Measurements from ENCODE around the gene ECM2.

Gene ECM2

DNA sequence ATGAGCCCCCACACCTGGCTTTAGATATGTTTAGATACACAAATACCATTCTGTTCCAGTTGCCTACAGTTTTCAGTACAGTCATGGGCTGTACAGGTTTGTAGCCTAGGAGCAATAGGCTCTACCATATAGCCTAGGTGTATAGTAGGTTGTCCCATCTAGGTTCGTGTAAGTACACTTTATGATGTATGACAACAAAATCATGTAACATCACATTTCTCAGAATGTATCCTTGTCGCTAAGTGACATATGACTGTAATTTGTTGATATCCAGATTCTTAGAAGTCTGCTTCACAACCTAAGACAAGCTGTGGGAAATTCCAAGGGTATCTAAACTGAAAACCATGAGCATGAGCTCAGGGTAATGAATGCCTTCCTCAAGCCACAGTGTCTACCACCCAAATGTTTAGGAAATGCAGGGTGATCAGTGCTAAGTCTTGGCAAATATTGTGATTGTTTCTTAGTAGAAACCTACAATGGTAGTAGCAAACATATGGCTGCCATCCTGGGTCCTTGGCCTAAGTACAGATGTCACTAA is 8.4 kb downstream of the ECM2 start:
- no peak for DNase-seq

DNA sequence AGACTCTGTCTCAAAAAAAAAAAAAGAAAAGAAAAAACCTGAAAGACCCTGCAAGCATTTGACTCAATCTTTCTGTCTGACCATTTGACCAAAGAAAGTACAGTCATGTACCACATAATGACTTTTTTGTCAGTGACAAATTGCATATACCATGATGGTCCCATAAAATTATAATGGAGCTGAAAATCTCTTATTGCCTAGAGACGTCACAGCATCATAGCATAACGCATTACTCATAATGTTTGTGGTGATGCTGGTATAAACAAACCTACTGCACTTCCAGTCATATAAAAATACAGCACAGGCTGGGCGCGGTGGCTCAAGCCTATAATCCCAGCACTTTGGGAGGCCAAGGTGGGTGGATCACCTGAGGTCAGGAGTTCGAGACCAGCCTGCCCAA is 10.5 kb downstream of the ECM2 start:
- DNase-seq = peak; percentile 11

DNA sequence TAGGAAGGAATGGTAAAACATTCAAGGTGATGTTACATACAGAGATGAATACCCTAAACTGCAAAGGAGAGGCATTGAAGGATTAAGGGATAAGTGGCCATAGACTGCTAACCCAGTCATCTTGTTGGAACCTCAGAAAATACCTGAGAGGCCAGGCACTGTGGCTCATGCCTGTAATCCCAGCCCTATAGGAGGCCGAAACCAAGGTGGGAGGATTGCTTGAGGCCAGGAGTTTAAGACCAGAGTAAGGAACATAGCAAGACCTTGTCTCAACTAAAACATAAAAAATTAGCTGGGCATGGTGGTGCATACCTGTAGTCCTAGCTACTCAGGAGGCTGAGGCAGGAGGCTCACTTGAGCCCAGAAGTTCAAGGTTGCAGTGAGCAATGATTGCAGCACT is 10.9 kb downstream of the ECM2 start:
- DNase-seq = no peak

DNA sequence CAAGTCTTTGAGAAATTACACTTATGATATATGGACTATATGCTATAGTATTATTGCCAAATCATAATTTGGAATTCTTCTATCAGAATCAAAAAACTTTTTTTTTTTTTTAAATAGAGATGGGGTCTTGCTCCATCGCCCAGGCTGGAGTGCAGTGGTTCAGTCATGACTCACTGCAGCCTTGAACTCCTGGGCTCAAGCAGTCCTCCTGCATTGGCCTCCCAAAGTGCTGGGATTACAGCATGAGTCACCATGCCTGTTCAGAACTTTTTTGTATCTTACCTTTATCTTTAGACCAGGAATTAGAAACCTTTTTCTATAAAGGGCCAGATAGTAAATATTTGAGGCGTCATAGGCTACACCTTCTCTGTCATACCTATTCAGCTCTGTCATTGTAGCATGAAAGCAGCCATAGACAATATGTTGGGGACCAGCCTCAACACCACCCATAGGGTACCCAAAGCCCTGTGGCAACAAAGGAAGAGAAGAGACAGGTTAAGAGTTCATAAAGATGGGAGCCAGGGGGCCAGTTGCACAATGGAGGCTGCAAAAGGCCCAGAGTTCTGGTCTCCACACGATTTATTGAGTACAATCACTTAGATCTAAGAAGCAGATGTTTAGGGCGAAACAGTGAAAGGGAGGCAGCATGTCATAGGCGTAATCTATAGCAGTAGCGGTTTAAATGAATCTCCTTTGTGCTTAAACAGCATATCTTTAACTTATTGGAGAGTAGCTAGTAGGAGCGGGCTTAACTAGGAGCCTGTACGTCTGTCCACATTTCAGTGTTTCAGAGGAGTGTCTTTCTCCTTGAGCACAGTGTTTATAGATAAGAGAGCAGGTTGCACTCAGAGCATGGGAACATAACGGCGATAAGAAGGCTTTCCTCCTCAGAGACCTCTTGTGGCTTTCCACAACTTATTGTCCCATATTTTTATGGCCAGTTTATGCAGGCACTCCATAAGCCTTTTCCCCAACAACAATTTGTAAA is 12.5 kb downstream of the ECM2 start:
- DNase-seq = no peak

DNA sequence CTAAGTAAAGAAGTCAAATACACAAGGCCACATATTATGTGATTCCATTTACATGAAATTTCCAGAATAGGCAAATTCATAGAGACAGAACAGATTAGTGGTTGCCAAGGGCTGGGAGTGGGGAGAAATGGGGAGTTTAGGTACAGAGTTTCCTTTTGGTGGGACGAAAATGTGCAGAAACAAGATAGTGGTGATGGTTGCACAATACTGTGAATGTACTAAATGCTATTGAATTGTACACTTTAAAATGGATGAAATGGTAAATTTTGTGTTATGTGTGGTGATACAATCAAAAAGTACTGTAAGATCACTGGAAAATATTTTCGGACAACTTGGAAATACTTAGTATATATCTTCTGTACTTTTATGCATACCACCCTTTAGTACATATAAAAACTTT is 15.0 kb downstream of the ECM2 start:
- no peak for DNase-seq

DNA sequence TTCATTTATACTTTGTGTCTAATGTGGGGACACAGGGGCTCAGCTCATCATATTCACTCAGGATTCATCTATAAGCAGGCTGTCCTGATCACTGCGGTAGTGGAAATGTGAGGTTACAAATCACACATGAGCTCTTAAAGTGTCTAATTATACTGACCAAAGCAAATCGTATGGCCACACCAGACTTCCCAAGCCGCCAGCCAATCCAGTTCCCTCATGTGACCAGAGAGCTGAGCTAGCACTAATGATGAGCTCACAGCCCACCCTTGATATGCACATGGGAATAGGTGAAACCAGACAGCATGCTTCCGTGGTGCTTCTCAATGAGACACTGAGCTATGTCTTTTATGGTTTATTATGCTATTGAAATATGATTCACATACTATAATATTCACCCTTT is 17.6 kb downstream of the ECM2 start:
- DNase-seq = no peak

DNA sequence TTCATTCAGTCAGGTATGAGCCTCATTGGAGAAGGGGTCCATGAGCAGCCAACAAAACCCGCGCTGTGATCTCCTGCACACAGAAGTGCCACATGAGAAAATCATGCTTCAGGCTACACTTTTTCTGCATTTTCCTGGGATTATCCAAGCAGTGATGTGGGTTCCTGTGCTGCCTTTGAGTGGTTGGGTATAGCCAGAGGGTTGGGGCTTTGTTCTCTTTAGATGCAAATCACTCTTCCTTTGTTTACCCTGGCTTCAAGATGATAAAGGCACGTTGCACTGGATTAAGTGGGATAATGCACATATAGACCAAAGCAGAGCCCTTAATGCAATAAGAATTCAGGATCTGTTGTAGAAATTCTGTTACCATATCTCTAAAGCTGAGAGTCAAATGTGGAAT is 18.7 kb downstream of the ECM2 start:
- no peak for DNase-seq

DNA sequence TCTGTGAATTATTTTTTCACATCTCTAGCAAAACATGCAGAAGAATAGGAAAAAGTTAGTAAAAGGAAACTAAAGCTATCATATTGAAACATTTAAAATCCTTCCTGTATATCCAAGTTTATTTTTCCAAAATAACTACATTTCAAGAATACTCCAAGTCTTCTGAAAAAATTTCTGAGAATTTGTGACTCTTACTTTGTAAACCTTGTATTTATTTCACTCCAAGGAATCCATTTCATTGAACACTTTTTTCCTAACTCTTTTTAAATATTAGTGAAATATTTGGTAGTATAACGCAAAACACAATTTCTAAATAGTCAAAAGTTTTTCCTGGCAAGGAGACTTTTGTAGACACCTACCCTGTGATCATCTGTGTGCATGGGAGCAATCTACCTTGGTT is 19.3 kb downstream of the ECM2 start:
- DNase-seq = no peak

DNA sequence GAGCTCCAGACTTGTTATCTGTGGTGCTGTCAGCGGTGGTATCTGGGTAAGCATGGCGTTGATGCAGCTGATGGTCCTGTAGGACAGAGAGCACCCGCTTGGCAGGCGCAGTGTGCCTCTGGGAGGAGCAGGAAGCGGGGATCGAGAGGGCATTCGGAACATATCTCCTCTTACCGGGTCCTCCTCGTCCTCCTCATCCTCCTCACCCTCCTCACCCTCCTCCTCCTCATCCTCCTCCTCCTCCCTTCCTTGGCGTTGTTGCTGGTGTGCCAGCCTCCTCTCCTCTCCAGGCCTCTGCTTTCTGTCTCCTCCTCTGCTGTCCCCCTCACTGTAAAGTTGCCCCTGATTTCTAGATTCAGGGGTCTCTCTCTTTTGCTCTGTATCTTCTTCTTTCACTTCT is 21.2 kb downstream of the ECM2 start:
- DNase-seq = no peak

DNA sequence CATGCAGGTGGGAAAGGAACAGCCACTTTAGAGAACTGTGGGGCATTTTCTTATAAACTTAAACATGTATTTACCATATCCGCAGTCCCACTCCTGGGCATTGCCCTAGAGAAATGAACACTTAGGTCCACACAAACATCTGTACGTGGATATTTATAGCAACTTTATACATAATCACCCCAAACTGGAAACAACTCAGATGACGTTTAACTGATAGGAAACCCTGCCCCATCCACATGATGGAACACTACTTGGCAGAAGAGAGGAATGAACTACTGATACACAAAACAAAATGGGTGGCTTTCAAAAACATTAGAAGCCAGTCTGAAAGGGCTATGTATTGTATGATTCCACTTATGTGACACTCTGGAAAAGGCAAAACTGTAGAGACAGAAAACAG is 22.4 kb downstream of the ECM2 start:
- DNase-seq = no peak

DNA sequence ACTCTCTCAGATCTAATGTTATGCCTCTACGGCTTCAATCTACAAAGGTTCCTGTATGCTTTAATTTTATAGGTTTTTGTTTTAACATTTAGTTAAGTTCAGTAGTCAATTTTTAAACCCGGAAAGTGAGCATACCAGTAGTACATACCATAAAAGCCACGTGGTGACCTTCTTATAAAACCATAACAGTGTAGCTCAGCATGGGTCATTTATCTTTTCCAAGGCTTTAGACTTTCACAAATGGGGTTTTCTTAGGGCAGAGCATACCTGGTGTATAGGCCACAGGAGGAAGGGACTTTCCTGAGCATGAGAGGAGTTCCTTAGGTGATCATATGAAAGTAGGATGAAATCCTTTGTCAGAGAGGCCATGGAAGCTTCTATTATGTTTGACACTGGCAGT is 23.2 kb downstream of the ECM2 start:
- DNase-seq = no peak

DNA sequence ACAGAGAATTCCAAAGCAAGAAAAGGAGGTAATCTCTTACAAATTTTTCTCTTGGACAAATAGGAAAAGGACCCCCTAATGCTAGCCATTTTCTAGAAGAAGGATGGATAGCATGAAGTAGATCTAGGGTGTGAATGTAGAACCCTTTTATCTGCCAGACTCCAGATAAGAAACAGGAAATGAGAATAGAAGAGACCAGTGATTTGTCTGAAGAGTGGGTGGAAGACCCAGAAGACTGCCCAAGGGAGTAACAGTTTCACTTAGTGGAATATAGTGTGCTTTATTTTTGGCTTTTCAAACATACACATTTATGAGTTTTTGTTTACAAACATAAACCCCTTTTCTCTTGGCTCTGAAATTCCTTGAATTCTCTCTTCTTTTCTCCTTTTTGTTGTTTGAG is 25.0 kb downstream of the ECM2 start:
- no peak for DNase-seq

DNA sequence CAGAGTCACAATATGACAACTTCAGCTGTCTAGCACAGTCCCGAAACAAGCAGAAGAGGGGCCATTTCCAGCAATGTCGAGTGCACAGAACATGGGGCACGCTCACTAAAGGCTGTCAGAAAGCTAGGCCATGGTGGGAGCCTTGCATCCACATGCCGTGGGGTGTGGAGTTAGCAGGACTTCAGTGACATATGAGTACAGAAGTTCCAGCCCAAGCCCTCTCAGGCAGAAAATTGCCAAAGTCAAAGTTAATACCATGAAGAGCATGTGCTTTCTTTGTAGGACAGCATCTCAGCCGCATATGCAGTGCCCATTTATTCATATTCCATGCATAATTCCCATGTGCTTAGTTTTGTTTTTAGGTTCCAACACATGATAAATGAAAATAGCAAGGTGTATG is 26.7 kb downstream of the ECM2 start:
- DNase-seq = no peak

DNA sequence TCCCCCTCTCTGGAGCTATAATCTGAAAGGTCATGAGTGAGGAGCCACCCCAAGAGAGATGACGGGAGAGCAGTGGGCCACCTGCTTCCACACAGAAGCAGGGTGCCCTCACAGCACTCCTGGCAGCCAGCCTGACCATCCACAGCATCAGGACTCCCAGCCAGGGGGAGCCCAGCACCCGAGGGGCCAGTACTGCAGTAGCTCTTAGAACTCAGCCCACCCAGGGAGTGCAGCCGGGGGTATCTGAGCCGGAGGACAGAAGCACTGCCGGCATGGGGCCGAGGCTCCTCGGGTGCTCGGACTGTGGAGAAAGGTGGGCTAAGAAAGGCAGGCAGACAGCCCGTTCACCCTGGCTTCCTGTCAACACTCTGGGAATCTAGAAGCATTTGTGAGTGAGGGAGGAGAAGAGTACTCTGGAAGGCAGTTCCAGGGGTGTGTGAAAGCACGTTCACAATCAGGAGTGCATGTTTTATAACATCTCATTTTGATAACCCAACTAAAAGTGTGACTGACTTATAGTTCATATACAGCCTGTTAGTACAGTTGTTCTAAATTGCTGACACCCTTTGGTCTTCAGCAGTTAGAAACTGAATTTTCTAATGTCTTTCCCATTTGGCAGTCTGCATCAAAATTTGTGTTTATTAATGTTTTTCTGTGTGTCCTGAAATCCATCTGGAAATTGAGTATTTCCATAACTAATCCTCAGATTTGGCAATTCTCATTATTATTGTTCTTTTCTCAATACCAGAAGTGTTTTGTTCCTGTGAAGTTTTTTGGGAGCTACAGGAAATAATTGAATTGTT is 27.6 kb downstream of the ECM2 start:
- DNase-seq = no peak

DNA sequence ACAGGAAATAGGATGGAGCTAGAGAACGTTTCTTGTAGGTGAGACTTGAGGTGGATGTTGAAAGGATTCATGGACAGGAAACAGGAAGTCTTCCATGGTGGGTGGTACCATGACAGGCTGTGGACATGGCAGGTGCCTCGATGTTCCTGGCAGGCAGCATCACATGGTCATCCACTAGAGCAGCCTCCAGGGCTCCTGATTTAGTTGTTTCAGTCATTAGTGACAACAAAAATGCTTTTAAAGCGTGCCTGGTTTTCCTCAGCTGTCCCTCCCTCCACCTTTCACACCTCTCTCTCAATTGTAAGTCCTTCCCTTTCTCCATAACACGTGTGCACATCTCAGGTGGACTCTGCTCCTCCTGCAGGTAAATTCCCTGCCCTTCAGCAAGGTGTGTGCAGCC is 28.3 kb downstream of the ECM2 start:
- no peak for DNase-seq

DNA sequence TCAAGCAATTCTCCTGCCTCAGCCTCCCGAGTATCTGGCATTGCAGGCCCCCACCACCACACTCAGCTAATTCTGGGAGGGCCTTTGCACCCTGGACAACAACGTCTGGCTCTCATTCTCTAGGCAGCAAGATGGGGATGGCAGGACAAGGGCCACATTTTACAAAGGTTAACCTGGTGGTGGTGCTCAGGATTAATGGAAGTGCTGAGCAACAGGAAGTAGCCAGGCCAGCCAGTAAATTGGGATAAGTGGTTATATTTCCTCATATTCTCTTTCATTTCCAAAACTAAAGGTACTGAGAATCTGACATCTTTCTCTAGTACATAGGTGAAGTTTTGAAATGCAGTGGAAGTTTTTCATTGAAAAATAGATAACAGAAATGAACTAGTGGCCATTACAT is 28.8 kb downstream of the ECM2 start:
- no peak for DNase-seq

DNA sequence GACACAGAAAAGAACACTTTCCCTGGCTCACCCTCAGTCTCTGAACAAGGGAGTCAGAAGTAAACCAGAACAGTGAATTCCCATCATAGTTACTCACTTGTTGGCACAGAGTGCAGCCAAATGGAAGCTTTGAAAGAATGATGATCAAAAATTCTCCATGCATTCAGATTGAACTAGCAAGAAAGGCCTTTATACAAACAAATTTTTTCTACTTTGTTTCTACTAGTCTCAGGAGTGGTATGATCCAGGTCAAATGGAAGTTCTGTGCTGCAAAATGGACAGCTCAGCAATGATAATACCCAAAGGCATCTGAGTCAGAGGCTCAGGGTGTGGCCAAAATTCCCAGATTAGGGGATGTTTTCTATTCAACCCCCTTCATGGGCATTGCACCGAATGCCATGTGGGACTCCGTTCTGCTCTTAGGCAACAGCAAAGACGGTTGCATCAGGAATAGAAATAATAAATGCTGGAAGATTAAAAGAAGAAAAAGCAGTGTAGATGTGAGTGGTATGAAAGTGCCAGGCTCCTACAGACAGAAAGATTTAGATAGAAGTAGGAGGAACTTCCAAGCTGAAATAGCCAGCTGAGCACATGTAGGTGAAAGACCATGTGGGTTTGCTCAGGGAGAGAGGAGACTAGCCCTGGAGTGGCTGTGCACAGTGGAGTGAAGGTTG is 29.5 kb downstream of the ECM2 start:
- DNase-seq = peak; percentile 95

DNA sequence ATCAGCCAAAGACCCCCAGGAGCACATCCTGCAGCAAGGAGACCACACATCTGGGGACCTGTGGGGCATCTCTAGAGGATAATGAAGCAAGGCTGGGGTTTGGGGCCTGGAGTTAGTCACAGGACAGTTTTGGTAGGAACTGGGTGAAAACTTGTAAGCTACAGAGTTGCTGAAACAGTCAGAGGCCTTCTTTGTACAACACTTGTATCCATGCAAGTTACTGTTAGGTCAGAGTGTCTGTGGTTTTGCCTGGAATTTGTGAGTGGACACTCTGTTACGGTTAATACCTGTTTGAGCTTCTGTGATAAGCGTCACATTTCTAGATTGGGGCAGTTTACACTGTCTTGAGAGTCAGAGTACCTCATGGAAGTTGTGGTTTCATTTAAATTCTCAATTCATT is 30.9 kb downstream of the ECM2 start:
- DNase-seq = peak; percentile 11

DNA sequence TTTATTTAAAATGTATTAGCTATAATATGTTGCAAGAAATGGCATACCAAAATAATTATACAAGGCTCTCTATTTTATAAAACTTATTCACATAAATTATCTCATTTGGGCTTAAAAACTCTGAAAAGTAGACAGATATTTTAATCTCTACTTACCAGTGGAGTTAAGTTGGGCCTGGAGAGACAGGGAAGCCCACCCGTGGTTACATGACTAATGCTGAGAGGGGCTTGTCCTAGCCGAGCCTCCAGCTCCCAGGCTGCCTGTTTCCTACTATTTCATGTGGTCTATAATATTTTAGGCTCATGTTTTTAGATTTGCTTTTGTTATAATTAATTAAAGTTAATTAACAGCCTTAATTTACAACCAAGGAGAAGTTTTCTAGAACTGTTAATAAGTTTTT is 32.6 kb downstream of the ECM2 start:
- DNase-seq = no peak

DNA sequence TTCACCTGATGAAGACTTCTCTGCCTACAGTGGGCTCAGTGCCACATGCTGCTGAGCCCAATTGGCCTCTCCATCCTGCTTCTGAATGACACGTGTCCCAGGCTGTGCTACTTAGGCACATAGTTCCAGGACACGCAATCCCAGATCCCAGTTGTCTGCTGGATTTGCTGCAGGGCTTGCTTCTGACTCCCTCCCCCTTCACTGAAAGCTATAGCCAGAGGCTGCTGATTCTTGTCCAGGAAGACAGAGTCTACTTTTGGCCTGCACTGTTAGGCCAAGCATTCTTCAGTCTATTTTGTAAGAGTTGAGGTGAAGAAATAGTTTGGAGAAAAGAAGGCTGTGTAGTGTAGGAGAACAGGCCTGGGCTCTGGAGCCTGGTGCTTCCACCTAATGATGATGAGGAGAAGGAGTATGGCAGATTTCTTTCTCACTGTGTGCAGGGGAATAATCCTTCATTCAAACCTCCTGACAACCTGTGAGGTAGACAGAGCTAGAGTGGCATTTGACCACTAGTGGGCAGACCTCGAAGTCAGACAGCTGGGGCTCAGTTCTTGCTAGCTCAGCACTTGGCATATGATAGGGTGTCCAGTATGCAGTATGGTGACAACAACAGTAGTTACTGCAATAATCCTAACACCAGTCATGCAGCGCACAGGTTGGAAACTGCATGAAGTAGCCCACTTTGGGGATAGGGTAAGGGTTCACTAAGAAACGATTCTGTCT is 34.0 kb downstream of the ECM2 start:
- DNase-seq = peak; percentile 31

DNA sequence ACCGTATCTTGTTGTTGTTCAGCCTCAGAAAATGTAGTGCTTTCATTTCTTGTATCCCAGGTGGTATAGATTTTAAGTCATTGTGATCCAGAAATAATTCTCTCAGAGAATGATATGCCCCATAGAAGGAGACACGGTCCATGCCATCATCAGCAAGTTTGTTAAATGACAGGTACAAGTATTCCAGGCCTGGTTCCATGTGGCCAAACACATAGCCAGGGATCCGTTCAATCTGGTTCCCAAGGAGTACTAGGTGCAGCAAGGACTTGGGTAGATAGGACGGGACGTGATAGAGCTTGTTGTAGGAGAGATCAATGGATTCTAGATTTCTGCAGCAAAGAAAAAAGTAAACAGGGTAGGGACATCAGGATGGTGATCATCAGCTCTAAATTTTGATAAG is 35.1 kb downstream of the ECM2 start:
- no peak for DNase-seq

DNA sequence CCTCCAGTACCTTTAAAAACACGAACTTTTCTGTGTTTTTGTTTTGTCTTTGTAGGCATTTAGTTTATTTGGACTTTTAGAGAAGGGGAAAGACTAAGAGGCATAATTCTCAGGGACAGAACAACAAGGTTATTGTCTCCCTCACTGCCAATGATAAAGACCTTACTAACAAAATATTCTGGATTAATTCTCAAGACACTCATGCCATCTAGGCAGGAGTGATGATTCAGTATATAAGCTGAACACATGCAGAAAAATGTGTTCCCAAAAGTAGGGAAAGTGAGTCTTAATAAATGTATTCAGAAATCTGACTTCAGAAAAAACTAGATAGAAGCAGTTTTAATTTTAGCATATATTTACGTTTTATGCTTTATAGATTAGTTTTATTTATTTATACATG is 36.1 kb downstream of the ECM2 start:
- no peak for DNase-seq
